Large intestine (tissue), 3 donors: ENCODE data around the gene CES2. TPM values are rescaled to one million over a fixed set of nuclear protein-coding genes. Genes with fewer than 3 reads are reported as not detected.

Experiments used
- DNase-seq, 2 donors: peaks; one replicate each; pipeline versions ENCODE4 v3.0.0 to v3.0.0-alpha.2; 2013
- H3K27ac ChIP-seq: one replicate; pipeline ENCODE4 v1.5.1; 2013; ENCODE audit warnings: low read length
- H3K27me3 ChIP-seq: 2 replicates; pipeline ENCODE4 v1.6.1; 2013; ENCODE audit warnings: low read length; ENCODE audit not compliant: control insufficient read depth, insufficient read depth
- H3K36me3 ChIP-seq: 2 replicates; pipeline ENCODE4 v1.6.1; 2013; ENCODE audit warnings: low read length; ENCODE audit not compliant: control insufficient read depth, insufficient read depth
- H3K4me1 ChIP-seq: one replicate; pipeline ENCODE4 v1.6.1; 2013; ENCODE audit warnings: low read length; ENCODE audit not compliant: control insufficient read depth, insufficient read depth
- H3K4me3 ChIP-seq: one replicate; pipeline ENCODE4 v1.5.1; 2013; ENCODE audit warnings: low read length
- H3K9me3 ChIP-seq: one replicate; pipeline ENCODE4 v1.6.1; 2013; ENCODE audit warnings: mild to moderate bottlenecking, low read depth, low read length, moderate library complexity; ENCODE audit not compliant: control insufficient read depth
- WGBS: methylation state at CpG from one replicate; pipeline ENCODE4 v1.1.5; 2013; ENCODE audit warnings: low lambda C conversion rate; ENCODE audit not compliant: insufficient coverage; 5-methylcytosine and 5-hydroxymethylcytosine counted together
- polyA plus RNA-seq: library from polyadenylated mRNA; unstranded; fragments of 120-200 nt; gene quantifications from one replicate; pipeline ENCODE4 v1.2.1, GENCODE V29; 2013

The CES2 gene
- polyA plus RNA-seq, 1 donor: 181 TPM

- Histone ChIP-seq H3K4me1 (peaks cover 29% of the 10 kb centered on the region), H3K9me3 (peaks cover 5% of the 10 kb centered on the region), H3K27me3 (no peaks in the 10 kb centered on the region), H3K27ac (no peak overlapping the region), H3K4me3 (no peak overlapping the region), H3K36me3 (no peaks in the 10 kb centered on the region)
- no peak for DNase-seq
- WGBS: no CpG with 5 or more reads among the region's 6 CpGs
Measured at GRCh38 chr16:66918355-66918754, 17.0 kb upstream of the CES2 start.

- H3K4me3 ChIP-seq: no peak within 1 kb of the TSS
- peak; percentile 66 to 82 for DNase-seq
- H3K36me3 ChIP-seq: no peaks in the 10 kb centered on the region
- peaks cover 5% of the 10 kb centered on the region for H3K9me3 ChIP-seq
- H3K27ac ChIP-seq: no peak within 1 kb of the TSS
- WGBS: no CpG with 5 or more reads among the region's 7 CpGs
- H3K4me1 ChIP-seq: peaks cover 29% of the 10 kb centered on the region
- H3K27me3 ChIP-seq: peaks cover 3% of the 10 kb centered on the region
Measured at GRCh38 chr16:66918803-66919568, 16.3 kb upstream of the CES2 start, which contains the start of gene CDH16. CDH16 (minus strand) TSS chr16:66918885; CDS start chr16:66918065, 820 bp downstream.

- Histone ChIP-seq H3K4me3 (no peak overlapping the region), H3K4me1 (peaks cover 29% of the 10 kb centered on the region), H3K36me3 (no peaks in the 10 kb centered on the region), H3K27me3 (peaks cover 10% of the 10 kb centered on the region), H3K9me3 (peaks cover 5% of the 10 kb centered on the region), H3K27ac (no peak overlapping the region)
- no peak for DNase-seq
- no CpG with 5 or more reads among the region's 5 CpGs for WGBS
Measured at GRCh38 chr16:66919569-66920298, 15.6 kb upstream of the CES2 start.

- no peak overlapping the region for H3K27ac ChIP-seq
- H3K36me3 ChIP-seq: no peaks in the 10 kb centered on the region
- whole genome bisulfite sequencing: no CpG with 5 or more reads among the region's 2 CpGs
- DNase-seq: peak in 1 of 2 donors; percentile 46
- H3K4me3 ChIP-seq: no peak overlapping the region
- H3K4me1 ChIP-seq: peaks cover 30% of the 10 kb centered on the region
- H3K27me3 ChIP-seq: peaks cover 14% of the 10 kb centered on the region
- peaks cover 5% of the 10 kb centered on the region for H3K9me3 ChIP-seq
Measured at GRCh38 chr16:66920299-66920590, 15.1 kb upstream of the CES2 start.

GRCh38 chr16:66920924-66921680 is 14.2 kb upstream of the CES2 start:
- Histone ChIP-seq H3K27me3 (peaks cover 23% of the 10 kb centered on the region), H3K4me1 (peaks cover 34% of the 10 kb centered on the region), H3K9me3 (peaks cover 5% of the 10 kb centered on the region), H3K4me3 (no peak overlapping the region), H3K36me3 (no peaks in the 10 kb centered on the region), H3K27ac (no peak overlapping the region)
- WGBS: no CpG with 5 or more reads among the region's 9 CpGs
- no peak for DNase-seq

- Histone ChIP-seq H3K27ac (no peak overlapping the region), H3K4me3 (no peak overlapping the region), H3K36me3 (no peaks in the 10 kb centered on the region), H3K4me1 (peaks cover 34% of the 10 kb centered on the region), H3K27me3 (peaks cover 26% of the 10 kb centered on the region), H3K9me3 (peaks cover 5% of the 10 kb centered on the region)
- DNase-seq: no peak
- WGBS: 60% methylated on average over 1 of the region's 42 CpGs
Measured at GRCh38 chr16:66921729-66922450, 13.4 kb upstream of the CES2 start.

- WGBS: no CpG with 5 or more reads among the region's 18 CpGs
- H3K4me1 ChIP-seq: peaks cover 26% of the 10 kb centered on the region
- H3K27ac ChIP-seq: no peak overlapping the region
- peaks cover 5% of the 10 kb centered on the region for H3K9me3 ChIP-seq
- no peak overlapping the region for H3K4me3 ChIP-seq
- H3K27me3 ChIP-seq: peaks cover 26% of the 10 kb centered on the region
- DNase-seq: no peak
- H3K36me3 ChIP-seq: no peaks in the 10 kb centered on the region
Measured at GRCh38 chr16:66923247-66923731, 12.0 kb upstream of the CES2 start.

GRCh38 chr16:66923866-66924265 is 11.4 kb upstream of the CES2 start:
- no CpG with 5 or more reads among the region's 3 CpGs for WGBS
- Histone ChIP-seq H3K4me1 (peaks cover 21% of the 10 kb centered on the region), H3K4me3 (no peak overlapping the region), H3K9me3 (peaks cover 3% of the 10 kb centered on the region), H3K27me3 (peaks cover 26% of the 10 kb centered on the region), H3K36me3 (no peaks in the 10 kb centered on the region), H3K27ac (no peak overlapping the region)
- no peak for DNase-seq

- Histone ChIP-seq H3K4me3 (peak overlapping the region; percentile 29), H3K27ac (no peak overlapping the region), H3K36me3 (no peaks in the 10 kb centered on the region), H3K4me1 (peaks cover 12% of the 10 kb centered on the region), H3K9me3 (peaks cover 3% of the 10 kb centered on the region), H3K27me3 (peaks cover 26% of the 10 kb centered on the region)
- DNase-seq: peak in 1 of 2 donors; percentile 60
- no CpG with 5 or more reads among the region's 72 CpGs for WGBS
Measured at GRCh38 chr16:66924527-66925321, 10.6 kb upstream of the CES2 start.
